Measurements from ENCODE around the gene CNRIP1. TPM values are rescaled to one million over a fixed set of nuclear protein-coding genes. Genes with fewer than 3 reads are reported as not detected.

Gene CNRIP1
- total RNA-seq, 1 experiment from 2014 or later: not detected

GRCh38 chr2:68367953-68368653 lies 48.4 kb upstream of the CNRIP1 start:
- CTCF ChIA-PET: no interaction called here

More at GRCh38 chr2:68367953-68368653, 48.4 kb upstream of the CNRIP1 start:
- Histone ChIP-seq H3K9ac (ENCODE audit: low read length) (no peak overlapping the region), H3K27me3 (ENCODE audit: insufficient read depth, low read length) (no peaks in the 10 kb centered on the region), H3K79me2 (ENCODE audit: insufficient read depth, low read length) (no peaks in the 10 kb centered on the region), H3K27ac (ENCODE audit: low read depth, low read length) (no peak overlapping the region), H3K4me1 (ENCODE audit: control insufficient read depth in 1 of 2, insufficient read depth in 2 of 2, low read length in 2 of 2) (no peaks in the 10 kb centered on the region), H3K4me3 (replicated peaks in 1 of 2; ENCODE audit: low read depth in 1 of 2, low read length in 2 of 2) (no peak overlapping the region), H3K9me2 (ENCODE audit: insufficient read depth) (no peaks in the 10 kb centered on the region), H3K36me3 (ENCODE audit: control insufficient read depth in 1 of 2, insufficient read depth in 2 of 2, low read length in 2 of 2) (no peaks in the 10 kb centered on the region), H3K4me2 (ENCODE audit: low read length) (no peak overlapping the region), H4K20me1 (ENCODE audit: insufficient read depth) (no peaks in the 10 kb centered on the region), H2AFZ (ENCODE audit: low read depth, low read length, poor library complexity, severe bottlenecking) (no peak overlapping the region), H3K9me3 (ENCODE audit: control insufficient read depth in 1 of 2, insufficient read depth in 1 of 2, low read depth in 1 of 2, low read length in 2 of 2) (no peaks in the 10 kb centered on the region)
- ATAC-seq (no peak), DNase-seq (ENCODE audit: low read depth, low spot score) (no peak)
- BruUV-seq (replicated peaks): no TSS peak
- no peak for TF ChIP-seq ZFX (IDR thresholded peaks at IDR 0.05)
- TF ChIP-seq ATF3 (IDR thresholded peaks at IDR 0.05): no peak
- TF ChIP-seq EZH2 (IDR thresholded peaks at IDR 0.05): no peak
- no peak for TF ChIP-seq ELF1 (IDR thresholded peaks at IDR 0.05; ENCODE audit: borderline replicate concordance, low read depth)
- no peak for TF ChIP-seq ZNF274 (IDR thresholded peaks at IDR 0.05; ENCODE audit: low read depth, low read length)
- no peak for TF ChIP-seq SP1 (IDR thresholded peaks at IDR 0.05; ENCODE audit: low read depth)
- TF ChIP-seq RAD21 (IDR thresholded peaks at IDR 0.05; ENCODE audit: low read depth): no peak
- no peak for TF ChIP-seq YY1 (IDR thresholded peaks at IDR 0.05; ENCODE audit: extremely low read depth, insufficient replicate concordance, low read depth, low read length)
- no peak for TF ChIP-seq REST (IDR thresholded peaks at IDR 0.05; ENCODE audit: low read depth)
- TF ChIP-seq FOSL1 (IDR thresholded peaks at IDR 0.05; ENCODE audit: low read depth): no peak
- TF ChIP-seq EGR1 (IDR thresholded peaks at IDR 0.05; ENCODE audit: low read depth): no peak
- no peak for TF ChIP-seq CEBPB (IDR thresholded peaks at IDR 0.05; ENCODE audit: low read depth)
- no peak for TF ChIP-seq SRF (IDR thresholded peaks at IDR 0.05; ENCODE audit: low read depth)
- TF ChIP-seq TCF7L2 (IDR thresholded peaks at IDR 0.05; ENCODE audit: borderline replicate concordance, extremely low read depth, insufficient read depth, insufficient read length): no peak
- ChIA-PET POLR2A (no interaction called here), RAD21 (ENCODE audit: low non-redundant PET in 1 of 2, low total read pairs in 2 of 2, uncharacterized antibody in 2 of 2, unreplicated experiment in 2 of 2) (no interaction called here)
- intact Hi-C loops (cut with micrococcal nuclease): no loop called here
